SW480 (cell line): ENCODE results near the gene KRTAP4-4.
"Not testable (repeated sequence)": the region's sequence is repeated elsewhere in the genome, so short reads cannot be mapped to it uniquely, and the experiment has no call there.

ENCODE experiments used
- DNase-seq: peaks from one replicate; pipeline ENCODE4 v3.0.0-alpha.2; 2016; ENCODE audit warnings: low spot score

The KRTAP4-4 gene

DNA sequence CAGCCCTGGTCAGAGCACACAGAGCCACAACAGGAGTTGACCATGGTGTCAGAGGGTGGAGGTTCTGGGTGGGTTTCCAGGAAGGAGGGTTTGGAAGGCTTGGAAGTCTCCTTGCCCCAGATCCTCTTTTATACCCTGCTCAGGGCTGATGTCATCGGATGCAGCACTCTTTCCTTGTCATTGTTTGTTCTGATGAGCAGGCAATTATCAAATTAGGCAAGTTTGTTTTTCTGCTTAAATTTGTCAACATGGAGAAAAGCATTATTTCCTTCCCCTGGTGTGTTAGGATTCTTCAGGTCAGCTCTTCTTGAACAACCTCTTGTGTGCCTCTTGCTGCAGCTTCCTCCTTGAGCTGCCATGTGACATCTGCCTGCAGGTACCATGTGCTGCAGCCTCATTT is at the start of gene KRTAP4-4:
KRTAP4-4 (minus strand) TSS at position 101 of the 400 bp plus-strand sequence; CDS start at position 44, 57 bp downstream.
- no peak for DNase-seq

DNA sequence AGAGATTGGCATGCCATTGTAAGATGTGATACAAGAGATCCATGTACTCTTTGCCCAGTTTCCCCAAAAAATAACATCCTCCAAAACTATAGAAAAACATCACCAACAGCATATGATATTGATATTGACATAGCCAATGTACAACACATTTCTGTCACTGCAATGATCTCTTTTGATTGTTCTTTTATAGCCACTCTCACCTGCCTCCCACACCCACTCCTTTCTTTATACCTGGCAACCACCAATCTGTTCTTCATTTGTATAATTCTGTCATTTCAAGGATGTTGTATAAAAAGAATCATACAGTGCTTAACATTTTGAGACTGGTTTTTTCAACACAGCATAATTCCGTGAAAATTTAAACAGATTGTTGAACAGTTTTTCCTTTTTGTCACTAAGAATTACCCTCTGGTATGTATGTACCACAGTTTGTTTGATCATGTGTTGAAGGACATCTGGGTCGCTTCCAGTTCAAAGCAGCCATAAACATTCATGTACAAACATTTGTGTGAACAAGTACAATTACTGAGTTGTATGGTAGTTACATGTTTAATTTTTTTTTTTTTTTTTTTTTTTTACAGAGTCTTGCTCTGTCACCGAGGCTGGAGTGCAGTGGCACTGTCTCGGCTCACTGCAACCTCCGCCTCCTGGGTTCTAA is 39.0 kb upstream of the KRTAP4-4 start:
- peak; percentile 35 for DNase-seq

DNA sequence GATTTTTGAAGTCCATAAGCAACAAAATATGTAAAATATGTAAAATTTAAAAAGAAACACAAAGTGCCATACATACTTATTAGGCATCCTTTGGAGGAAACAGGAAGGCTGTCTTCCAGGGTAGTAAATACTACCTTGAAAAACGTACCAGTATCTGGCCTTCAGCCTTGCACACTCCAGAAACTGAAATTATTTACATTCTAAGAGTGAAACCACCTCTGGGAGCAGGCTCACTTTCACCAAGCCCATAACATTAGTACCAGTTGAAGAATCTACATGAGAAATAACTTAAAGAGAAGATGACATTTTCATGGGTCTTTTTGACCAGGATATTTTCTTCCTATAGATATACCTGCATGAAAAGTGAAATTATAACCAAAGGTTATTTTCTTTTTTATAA is 35.5 kb upstream of the KRTAP4-4 start:
- DNase-seq = no peak

DNA sequence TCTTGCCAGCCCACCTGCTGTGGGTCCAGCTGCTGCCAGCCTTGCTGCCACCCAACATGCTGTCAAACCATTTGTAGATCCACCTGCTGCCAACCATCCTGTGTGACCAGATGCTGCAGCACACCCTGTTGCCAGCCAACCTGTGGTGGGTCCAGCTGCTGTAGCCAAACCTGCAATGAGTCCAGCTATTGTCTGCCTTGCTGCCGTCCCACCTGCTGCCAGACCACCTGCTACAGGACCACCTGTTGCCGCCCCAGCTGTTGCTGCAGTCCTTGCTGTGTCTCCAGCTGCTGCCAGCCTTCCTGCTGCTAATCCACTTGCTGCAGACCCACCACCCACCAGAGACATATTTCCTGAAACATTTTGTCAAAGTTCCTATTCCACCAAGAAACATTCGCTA is 29.8 kb upstream of the KRTAP4-4 start:
- no peak for DNase-seq

DNA sequence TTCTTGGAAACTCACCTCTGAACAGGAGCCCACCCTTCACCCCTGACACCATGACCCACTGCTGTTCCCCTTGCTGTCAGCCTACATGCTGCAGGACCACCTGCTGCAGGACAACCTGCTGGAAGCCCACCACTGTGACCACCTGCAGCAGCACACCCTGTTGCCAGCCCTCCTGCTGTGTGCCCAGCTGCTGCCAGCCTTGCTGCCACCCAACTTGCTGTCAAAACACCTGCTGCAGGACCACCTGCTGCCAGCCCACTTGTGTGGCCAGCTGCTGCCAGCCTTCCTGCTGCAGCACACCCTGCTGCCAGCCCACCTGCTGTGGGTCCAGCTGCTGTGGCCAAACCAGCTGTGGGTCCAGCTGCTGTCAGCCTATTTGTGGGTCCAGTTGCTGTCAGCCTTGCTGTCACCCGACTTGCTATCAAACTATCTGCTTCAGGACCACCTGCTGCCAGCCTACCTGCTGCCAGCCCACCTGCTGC is 29.3 kb upstream of the KRTAP4-4 start, which contains the start of gene KRTAP9-1:
KRTAP9-1 (plus strand) TSS at position 51 of the 482 bp plus-strand sequence; CDS start at position 51, 0 bp downstream.
- not testable (repeated sequence) for DNase-seq

DNA sequence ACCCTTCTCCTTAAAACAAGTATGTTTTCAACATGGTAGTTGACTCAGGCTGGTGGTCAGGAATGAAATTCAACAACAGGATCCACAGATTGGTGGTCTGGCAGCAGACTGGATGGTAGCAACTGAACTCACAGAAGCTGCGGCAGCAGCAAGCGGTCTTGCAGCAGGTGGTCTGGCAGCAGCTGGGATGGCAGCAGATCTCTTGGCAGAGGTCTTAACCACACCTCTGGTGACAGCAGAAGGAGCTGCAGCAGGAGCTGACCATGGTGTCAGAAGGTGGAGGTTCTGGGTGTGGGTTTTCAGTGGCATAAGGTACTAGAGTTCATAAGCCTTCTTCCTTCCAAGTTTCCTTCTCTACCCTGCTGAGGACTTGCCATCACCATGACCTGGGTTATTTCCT is 26.3 kb upstream of the KRTAP4-4 start:
- no peak for DNase-seq

DNA sequence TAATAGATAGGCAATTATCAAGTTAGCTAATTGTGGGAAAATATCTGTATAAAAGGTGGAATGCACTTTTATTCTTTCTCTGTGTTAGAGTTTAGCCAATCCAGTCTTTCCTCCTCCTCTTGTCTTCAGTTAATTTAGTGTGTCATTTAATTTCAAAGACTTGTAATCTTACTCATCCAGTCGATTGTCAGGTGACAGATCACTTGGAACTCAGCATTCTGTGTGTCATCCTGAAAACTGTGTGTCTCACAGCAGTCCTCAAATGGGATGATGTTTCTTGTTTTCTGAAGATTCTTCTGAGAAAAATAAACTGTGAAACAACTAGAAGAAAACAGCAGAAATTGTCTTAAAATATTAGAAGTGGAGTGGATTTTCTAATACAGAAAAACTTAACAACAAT is 24.5 kb upstream of the KRTAP4-4 start:
- no peak for DNase-seq

DNA sequence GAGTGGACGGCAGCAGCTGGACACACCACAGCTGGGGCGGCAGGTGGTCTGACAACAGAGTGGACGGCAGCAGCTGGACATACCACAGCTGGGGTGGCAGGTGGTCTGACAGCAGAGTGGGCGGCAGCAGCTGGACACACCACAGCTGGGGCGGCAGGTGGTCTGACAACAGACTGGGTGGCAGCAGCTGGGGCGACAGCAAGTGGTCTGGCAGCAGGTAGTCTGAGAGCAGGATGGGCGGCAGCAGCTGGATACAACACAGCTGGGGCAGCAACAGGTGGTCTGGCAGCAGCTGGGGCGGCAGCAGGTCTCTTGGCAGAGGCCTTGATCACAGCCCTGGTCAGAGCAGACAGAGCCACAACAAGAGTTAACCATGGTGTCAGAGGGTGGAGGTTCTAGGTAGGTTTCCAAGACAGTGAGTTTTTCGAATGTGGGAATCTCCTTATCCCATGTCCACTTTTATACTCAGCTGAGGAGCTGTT is 24.0 kb upstream of the KRTAP4-4 start, which contains the start of gene KRTAP4-1:
KRTAP4-1 (minus strand) TSS at position 432 of the 482 bp plus-strand sequence; CDS start at position 375, 57 bp downstream.
- no peak for DNase-seq

DNA sequence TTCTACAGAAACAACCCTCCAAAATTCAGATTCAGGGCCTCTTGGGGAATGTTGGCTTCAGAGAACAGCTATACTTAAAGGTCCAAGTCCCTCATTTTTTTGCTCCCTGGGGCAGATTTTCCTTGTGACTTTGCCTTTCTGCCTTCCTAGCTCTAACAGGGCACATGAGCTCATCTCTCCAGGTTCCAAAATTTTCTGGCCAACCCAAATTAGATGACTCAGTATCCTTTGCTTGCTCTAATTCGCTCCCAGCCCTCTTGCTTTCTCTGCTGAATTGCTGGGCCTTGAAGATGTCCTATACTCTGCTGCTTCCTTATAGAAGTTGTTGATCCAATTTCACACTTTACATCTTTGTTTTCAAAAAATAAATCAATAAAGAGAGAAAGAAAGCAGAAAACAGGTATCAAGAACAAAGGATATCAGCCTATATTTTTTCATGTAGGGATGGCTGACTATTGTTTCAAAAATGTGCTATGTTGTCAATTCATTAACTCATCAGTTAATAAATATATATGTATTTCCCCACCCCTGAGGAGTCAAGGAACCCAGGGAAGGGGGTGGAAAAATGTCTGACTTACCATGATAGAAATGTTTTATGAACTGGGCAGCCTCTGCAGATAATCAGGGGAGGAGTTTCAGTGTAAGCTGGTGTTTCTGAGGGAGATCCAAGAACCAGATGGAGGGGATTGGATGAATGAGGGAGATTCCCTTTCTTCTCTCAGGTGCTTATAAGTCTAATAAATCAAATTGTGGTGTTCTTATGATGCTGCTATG is 18.5 kb upstream of the KRTAP4-4 start:
- DNase-seq = no peak

DNA sequence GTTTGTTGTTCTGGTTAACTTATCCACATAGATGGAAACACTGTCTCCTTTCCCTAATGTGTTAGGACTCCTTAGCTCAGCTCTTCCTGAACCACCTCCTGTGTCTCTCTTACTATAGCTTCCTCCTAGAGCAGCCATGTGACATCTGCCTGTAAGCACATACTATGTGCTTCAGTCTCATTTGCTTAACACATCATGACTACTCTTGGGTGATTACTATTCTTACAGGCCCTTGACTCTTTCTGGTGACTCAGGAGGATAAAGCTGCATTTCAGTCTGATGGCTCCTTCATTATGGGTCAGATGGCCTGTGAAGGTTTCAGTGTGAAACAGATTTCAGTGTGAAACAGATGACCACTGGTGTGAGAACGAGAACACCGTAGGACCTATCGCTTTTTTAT is 17.8 kb upstream of the KRTAP4-4 start:
- DNase-seq = no peak

DNA sequence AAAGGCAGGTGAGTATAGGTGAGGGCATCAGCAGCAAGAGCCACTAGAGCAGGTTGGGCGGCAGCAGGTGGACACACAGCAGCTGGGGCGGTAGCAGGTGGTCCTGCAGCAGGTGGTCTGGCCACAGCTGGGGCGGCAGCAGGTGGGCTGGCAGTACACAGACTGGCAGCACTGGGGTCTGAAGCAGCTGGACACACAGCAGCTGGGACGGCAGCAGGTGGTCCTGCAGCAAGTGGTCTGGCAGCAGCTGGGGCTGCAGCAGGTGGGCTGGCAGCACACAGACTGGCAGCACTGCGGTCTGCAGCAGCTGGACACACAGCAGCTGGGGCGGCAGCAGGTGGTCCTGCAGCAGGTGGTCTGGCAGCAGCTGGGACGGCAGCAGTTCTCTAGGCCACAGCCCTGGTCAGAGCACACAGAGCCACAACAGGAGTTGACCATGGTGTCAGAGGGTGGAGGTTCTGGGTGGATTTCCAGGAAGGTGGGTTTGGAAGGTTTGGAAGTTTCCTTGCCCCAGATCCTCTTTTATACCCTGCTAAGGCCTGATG is 17.3 kb upstream of the KRTAP4-4 start, which contains the start of gene KRTAP4-2:
KRTAP4-2 (minus strand) TSS at position 495 of the 545 bp plus-strand sequence; CDS start at position 438, 57 bp downstream.
- no peak for DNase-seq

DNA sequence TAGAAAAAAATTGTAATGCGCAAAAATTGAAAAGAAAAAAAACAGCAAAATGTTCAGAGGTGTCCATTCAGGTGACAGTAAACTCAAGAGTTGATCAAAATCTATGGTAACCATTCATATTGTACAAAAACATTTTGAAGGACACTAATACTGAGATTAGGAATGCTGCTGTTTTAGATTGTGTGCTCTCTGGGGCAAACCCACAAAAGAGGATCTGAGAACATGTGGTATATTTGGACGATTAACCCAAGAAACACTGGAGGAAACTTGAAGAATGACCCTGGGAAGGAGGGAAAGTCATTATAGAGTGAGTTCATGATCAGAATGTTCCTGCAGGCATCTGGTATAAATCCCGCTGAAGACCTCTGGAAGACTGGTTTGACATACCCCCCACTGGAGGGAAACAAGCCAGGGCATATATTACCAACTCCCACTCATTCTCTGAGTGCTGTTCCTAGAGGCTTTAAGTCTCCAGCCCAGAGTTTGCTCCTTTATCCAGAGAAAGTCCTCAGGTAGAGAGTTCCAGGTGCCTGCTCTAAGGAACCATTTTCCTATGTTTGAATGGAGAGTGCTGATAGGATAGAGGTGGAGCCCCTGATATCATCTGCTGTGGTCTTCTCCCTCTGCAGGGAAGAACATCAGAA is 16.3 kb upstream of the KRTAP4-4 start:
- DNase-seq = no peak

DNA sequence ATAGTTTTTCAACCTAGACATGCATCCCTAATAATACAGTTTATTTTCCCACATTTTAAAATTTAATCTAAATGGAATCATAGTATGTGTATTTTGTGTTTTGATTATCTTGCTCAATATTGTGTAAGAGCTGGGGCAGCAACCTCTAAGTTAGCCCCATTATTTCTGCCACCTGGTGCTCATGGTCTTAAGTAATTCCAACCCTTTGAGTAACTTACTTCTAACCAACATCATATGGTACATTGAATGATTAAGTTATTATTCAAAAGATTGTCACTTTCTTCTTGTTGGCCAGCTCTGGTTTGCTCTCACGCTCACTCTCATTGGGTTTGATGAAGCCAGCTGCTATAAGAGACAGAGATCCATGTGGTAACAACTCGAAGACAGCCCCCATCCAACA is 11.3 kb upstream of the KRTAP4-4 start:
- no peak for DNase-seq

DNA sequence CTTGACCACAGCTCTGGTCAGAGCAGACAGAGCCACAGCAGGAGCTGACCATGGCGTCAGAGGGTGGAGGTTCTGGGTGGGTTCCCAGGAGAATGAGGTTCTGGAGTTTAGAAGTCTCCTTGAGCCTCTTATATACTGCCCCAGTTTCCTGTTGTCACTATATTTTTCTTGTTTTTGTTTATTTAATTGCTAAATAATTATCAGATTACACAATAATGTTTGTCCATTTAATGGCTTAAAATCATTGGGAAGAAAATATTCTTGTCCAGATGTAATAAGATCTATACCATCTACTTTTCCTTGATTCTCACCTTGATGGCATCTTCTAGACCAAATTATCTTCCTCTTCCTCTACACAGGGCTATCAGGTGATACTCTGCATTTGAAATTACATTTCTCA is 7.6 kb upstream of the KRTAP4-4 start, which contains the start of gene KRTAP4-3:
KRTAP4-3 (minus strand) TSS at position 101 of the 400 bp plus-strand sequence; CDS start at position 52, 49 bp downstream.
- DNase-seq = no peak

DNA sequence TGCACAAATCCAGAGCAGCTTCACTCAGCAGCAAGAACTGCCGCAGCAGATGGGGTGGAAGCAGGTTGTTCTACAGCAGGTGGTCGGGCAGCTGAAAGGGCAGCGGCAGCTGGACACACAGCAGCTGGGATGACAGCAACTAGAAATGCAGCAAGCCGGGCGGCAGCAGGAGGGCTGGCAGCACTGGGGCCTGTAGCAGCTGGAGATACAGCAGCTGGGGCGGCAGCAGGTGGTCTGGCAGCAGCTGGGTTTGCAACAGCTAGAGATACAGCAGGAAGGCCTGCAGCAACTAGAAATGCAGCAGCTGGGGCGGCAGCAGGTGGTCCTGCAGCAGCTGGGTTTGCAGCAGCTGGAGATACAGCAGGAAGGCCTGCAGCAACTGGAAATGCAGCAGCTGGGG is 7.0 kb upstream of the KRTAP4-4 start:
- no peak for DNase-seq

DNA sequence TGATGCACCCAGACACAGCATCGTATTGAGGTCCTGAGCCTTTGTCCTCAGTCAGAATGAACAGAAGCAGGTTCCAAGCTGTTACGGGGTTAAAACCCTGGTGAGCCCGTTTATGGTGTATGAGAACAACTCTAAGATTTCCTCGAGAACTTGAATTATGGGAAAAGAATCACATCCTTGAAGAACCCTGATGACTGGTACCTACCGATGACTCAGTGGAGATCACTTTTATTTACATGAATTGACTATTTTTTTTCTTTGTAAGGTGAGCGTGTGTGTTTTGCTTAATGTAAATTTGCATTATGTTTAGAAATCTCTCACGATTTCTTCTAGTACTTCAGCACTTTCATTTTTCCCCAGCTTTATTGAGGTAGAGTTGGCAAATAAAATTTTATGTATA is 3.3 kb upstream of the KRTAP4-4 start:
- DNase-seq = no peak

DNA sequence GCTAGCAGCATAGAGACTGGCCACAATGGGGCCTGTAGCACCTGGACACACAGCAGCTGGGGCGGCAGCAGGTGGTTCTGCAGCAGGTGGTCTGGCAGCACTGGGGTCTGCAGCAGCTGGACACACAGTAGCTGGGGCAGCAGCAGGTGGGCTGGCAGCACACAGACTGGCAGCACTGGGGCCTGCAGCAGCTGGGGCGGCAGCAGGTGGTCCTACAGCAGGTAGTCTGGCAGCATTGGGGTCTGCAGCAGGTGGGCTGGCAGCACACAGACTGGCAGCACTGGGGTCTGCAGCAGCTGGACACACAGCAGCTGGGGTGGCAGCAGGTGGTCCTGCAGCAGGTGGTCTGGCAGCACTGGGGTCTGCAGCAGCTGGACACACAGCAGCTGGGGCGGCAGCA is 358 bp downstream of the KRTAP4-4 start:
- DNase-seq = not testable (repeated sequence)

DNA sequence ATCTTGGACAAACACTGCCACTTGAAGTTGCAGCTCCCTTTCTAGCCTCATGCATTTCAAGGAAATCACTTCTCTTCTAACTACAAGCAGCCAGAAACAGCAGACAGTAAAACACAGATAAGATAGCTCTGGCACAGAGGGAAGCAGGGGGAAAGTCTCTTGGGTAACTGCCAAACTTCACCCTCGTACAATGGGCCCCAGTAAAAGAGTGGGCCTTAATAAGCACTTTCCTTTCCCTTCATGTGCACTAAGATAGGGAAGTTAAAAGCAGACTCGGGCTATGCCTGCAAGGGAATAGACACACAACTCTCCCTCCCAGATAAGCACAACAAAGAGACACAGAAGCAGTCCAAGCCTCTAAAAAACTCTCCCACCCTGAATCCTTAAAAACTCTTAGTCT is 6.7 kb downstream of the KRTAP4-4 start:
- no peak for DNase-seq

DNA sequence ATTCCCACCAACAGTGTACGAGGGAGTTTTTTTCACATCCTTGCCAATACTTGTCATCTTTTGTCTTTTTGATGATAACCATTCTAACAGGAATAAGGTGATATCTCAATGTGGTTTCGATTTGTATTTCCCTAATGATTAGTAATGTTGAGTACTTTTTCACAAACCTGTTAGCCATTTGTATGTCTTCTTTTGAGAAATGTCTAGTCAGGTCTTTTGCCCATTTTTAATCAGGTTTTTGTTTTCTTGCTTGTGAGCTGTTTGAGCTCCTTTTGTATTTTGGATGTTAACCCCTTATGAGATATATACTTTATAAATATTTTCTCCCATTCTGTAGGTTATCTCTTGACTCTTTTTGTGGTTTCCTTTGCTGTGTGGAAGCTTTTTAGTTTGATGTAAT is 9.0 kb downstream of the KRTAP4-4 start:
- no peak for DNase-seq

DNA sequence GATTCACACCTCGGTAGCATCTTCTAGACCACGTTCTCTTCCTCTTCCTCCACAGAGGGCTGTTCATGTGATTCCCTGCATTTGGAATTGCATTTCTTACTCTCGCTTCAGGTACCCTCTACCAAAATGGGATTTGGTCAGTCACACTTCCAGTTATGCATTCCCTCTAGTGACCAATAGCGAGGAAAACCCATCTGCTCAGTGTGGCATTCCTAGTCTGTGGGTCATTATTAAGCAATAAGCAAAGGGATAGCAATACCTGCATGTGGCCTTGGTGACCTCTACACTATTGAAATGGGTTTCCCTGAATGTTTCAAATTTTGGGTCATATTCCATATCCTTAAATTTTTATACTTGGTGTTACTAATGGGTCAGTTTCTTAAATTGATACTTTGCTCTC is 10.5 kb downstream of the KRTAP4-4 start:
- no peak for DNase-seq

DNA sequence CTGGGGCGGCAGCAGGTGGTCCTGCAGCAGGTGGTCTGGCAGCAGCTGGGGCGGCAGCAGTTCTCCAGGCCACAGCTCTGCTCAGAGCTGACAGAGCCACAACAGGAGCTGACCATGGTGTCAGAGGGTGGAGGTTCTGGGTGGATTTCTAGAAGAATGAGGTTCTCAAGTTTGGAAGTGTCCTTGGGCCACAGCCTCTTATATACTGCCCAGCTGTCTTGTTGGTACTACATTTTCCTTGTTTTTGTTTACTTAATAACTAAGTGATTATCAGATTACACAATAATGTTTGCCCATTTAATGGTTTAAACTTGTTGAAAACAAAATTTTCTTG is 10.9 kb downstream of the KRTAP4-4 start, which contains the start of gene KRTAP4-5:
KRTAP4-5 (minus strand) TSS at position 174 of the 334 bp plus-strand sequence; CDS start at position 116, 58 bp downstream.
- DNase-seq = no peak
